Measurements from ENCODE around the gene SHH.

The SHH gene

GRCh38 chr7:155787171-155787851 is 25.0 kb downstream of the SHH start:
- no peak for DNase-seq (ENCODE audit: extremely low read depth, low read depth)
- TF ChIP-seq CTCF (IDR thresholded peaks at IDR 0.05; ENCODE audit: low read depth, low read length, missing control alignments), result no peak
- peak overlapping the region; percentile 33 for H3K4me3 ChIP-seq (replicated peaks; ENCODE audit: low read depth, low read length)

GRCh38 chr7:155786491-155786890 is 25.8 kb downstream of the SHH start:
- no peak for TF ChIP-seq CTCF (IDR thresholded peaks at IDR 0.05; ENCODE audit: low read depth, low read length, missing control alignments)
- H3K4me3 ChIP-seq (replicated peaks; ENCODE audit: low read depth, low read length), result no peak overlapping the region
- no peak for DNase-seq (ENCODE audit: extremely low read depth, low read depth)

GRCh38 chr7:155785536-155785935 is 26.7 kb downstream of the SHH start:
- DNase-seq (ENCODE audit: extremely low read depth, low read depth), result no peak
- no peak for TF ChIP-seq CTCF (IDR thresholded peaks at IDR 0.05; ENCODE audit: low read depth, low read length, missing control alignments)
- H3K4me3 ChIP-seq (replicated peaks; ENCODE audit: low read depth, low read length), result no peak overlapping the region

GRCh38 chr7:155782466-155782865 is 29.8 kb downstream of the SHH start:
- TF ChIP-seq CTCF (IDR thresholded peaks at IDR 0.05; ENCODE audit: low read depth, low read length, missing control alignments), result no peak
- DNase-seq (ENCODE audit: extremely low read depth, low read depth), result no peak
- H3K4me3 ChIP-seq (replicated peaks; ENCODE audit: low read depth, low read length), result no peak overlapping the region

- no peak overlapping the region for H3K4me3 ChIP-seq (replicated peaks; ENCODE audit: low read depth, low read length)
- no peak for TF ChIP-seq CTCF (IDR thresholded peaks at IDR 0.05; ENCODE audit: low read depth, low read length, missing control alignments)
- DNase-seq (ENCODE audit: extremely low read depth, low read depth), result no peak
Observed at GRCh38 chr7:155781433-155781832, 30.8 kb downstream of the SHH start.

- no peak for TF ChIP-seq CTCF (IDR thresholded peaks at IDR 0.05; ENCODE audit: low read depth, low read length, missing control alignments)
- H3K4me3 ChIP-seq (replicated peaks; ENCODE audit: low read depth, low read length), result no peak overlapping the region
- DNase-seq (ENCODE audit: extremely low read depth, low read depth), result no peak
Observed at GRCh38 chr7:155780884-155781283, 31.4 kb downstream of the SHH start.

GRCh38 chr7:155778349-155778748 is 33.9 kb downstream of the SHH start:
- H3K4me3 ChIP-seq (replicated peaks; ENCODE audit: low read depth, low read length), result no peak overlapping the region
- DNase-seq (ENCODE audit: extremely low read depth, low read depth), result no peak
- no peak for TF ChIP-seq CTCF (IDR thresholded peaks at IDR 0.05; ENCODE audit: low read depth, low read length, missing control alignments)
